HG02798 (cell line): ENCODE results near the gene ACSM6.
A peak's percentile ranks its signal among the peaks of the same experiment; 100 is the strongest.

Experiments
- ATAC-seq: cut with Tn5 transposase; IDR thresholded peaks from one replicate; pipeline ENCODE4 v1.9.1; 2021; ENCODE audit warnings: mild to moderate bottlenecking; ENCODE audit not compliant: unreplicated experiment, poor library complexity

The ACSM6 gene

GRCh38 chr10:95264227-95265051, 70.4 kb downstream of the ACSM6 start:
- no peak for ATAC-seq

DNA sequence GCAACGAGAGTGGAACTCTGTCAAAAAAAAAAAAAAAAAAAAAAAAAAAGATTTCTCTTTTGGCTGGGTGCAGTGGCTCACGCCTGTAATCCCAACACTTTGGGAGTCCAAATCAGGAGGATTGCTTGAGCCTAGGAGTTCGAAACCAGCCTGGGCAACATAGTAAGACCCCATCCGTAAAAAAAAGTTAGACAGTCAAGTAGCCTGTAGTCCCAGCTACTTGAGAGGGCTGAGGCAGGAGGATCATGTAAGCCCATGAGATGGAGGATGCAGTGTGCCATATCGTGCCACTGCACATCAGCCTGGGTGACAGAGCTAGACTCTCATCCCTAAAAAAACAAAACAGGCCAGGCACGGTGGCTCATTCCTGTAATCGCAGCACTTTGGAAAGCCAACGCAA, 71.5 kb downstream of the ACSM6 start:
- no peak for ATAC-seq

DNA sequence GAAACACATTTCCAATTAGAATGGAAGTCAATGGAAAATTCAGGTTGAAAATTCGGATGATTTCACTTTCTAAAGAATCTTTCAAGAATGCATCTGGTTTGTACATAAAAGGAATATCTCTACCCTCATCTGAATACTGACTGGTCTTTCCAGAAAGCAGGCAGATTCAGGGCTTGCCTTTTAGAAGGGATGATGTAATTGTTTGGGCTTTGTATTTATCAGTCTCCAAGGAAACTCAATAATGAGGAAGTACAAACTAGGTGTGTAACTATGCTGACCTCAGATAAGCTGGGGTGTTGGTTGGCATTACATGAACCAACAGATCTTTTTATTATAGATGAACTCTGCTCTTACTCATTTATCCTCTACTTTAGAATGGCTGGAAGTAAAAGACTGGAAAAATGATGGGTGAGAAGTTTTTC, 72.6 kb downstream of the ACSM6 start:
- peak; percentile 91 for ATAC-seq

GRCh38 chr10:95267251-95267650, 73.2 kb downstream of the ACSM6 start:
- ATAC-seq: no peak

DNA sequence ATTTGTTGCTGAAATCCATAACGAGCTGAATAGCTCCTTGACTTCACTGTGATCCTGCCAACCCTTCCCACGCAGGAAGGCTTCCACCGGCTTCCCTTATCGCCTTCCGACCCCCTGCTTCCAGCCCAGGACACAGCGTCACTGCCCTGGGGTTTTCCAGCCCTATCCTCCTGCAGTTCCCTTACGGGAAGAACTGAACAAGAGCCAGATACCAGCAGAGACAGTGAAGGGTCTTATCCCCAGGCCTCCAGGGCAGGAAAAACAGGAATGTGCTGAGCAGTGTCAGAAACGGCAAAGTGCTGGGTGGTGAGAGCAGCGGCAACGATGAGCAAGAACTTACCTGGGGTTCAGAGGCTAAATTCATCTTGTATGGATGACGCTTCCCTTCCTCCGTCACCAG, 74.4 kb downstream of the ACSM6 start:
- no peak for ATAC-seq

- no peak for ATAC-seq
Observed at GRCh38 chr10:95273393-95274312, 79.6 kb downstream of the ACSM6 start.

DNA sequence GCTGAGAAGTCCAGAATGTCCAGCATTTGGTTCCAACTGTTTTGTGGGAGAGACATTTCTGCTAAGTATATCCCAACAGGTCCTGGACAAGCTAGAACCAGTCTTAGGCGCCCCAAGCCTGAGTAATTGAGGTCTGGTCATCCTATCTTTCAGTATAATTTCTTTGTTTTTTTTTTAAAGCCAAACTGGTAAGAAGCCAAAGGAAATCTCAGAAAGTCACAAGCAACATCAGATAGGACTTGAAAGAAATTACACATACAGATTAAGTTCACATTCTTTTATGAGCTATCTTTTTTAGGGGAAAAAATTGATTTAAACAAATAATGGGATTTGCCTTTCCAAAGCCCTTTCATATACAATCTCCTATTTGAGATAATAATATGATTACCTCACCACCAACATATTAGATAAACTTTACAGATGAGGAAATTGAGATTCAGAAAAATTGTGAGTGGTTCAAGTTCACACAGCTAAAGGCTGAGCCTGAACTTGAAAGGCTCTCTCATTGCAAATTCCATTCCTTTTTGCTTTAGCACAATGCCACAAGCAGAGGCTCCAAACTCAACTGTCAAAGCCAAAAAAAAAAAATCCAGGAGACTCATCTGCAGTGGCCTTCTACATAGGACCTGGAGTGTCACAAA, 81.8 kb downstream of the ACSM6 start:
- ATAC-seq: no peak

- peak; percentile 32 for ATAC-seq
Observed at GRCh38 chr10:95276367-95277200, 82.5 kb downstream of the ACSM6 start.

- no peak for ATAC-seq
Observed at GRCh38 chr10:95277201-95277570, 83.1 kb downstream of the ACSM6 start.

- no peak for ATAC-seq
Observed at GRCh38 chr10:95277614-95278013, 83.6 kb downstream of the ACSM6 start.
